HepG2 (cell line): ENCODE data around the gene GALR2. TPM values are rescaled to one million over a fixed set of nuclear protein-coding genes. Genes with fewer than 3 reads are reported as not detected.

ENCODE experiments used
- AHR ChIP-seq: IDR thresholded peaks from 2 replicates; pipeline ENCODE4 v1.6.1; 2018; ENCODE audit warnings: missing genetic modification reagents, missing compliant biosample characterization
- ELF1 ChIP-seq: sonication (generic); formaldehyde crosslinking; IDR thresholded peaks from 2 replicates; pipeline ENCODE4 v1.4.0; 2020; ENCODE audit warnings: missing genetic modification reagents
- ETV6 ChIP-seq: sonication (generic); formaldehyde crosslinking; conservative IDR thresholded peaks from 2 replicates; pipeline ENCODE4 v1.4.0; 2020; ENCODE audit warnings: missing genetic modification reagents
- FOXA1 ChIP-seq, 2 experiments: fragments of 450-650 bp in 1 of 2; sonication (generic) in 1 of 2; formaldehyde crosslinking in 1 of 2; IDR thresholded peaks; 2 replicates each; pipeline versions ENCODE4 v1.4.0 to v1.6.1; 2016 to 2020; ENCODE audit warnings: missing genetic modification reagents in 1 of 2
- FOXK2 ChIP-seq: fragments of 450-650 bp; IDR thresholded peaks from 2 replicates; pipeline ENCODE4 v1.6.1; 2016
- JARID2 ChIP-seq: sonication (generic); formaldehyde crosslinking; IDR thresholded peaks from 2 replicates; pipeline ENCODE4 v1.8.1; 2023; ENCODE audit warnings: missing genetic modification reagents, inconsistent platforms; ENCODE audit not compliant: insufficient replicate concordance
- MBD4 ChIP-seq: IDR thresholded peaks from 2 replicates; pipeline ENCODE4 v1.6.1; 2012; ENCODE audit warnings: low read length, inconsistent platforms, borderline replicate concordance
- SOX6 ChIP-seq, 2 experiments: fragments of 450-650 bp in 1 of 2; sonication (generic) in 1 of 2; formaldehyde crosslinking in 1 of 2; IDR thresholded peaks; 2 replicates each; pipeline versions ENCODE4 v1.4.0 to v1.6.1; 2017 to 2020; ENCODE audit warnings: antibody characterized with exemption in 1 of 2, mild to moderate bottlenecking in 1 of 2, missing genetic modification reagents in 1 of 2
- SRSF1 ChIP-seq: fragments of 200-400 bp; formaldehyde crosslinking; optimal IDR thresholded peaks from 2 replicates; pipeline ENCODE3; 2017; ENCODE audit warnings: mild to moderate bottlenecking, low read depth, low read length, moderate library complexity
- SRY ChIP-seq: sonication (generic); formaldehyde crosslinking; IDR thresholded peaks from 2 replicates; pipeline ENCODE4 v1.8.0; 2022; ENCODE audit warnings: mild to moderate bottlenecking, missing genetic modification reagents
- TBX2 ChIP-seq: sonication (generic); formaldehyde crosslinking; IDR thresholded peaks from 2 replicates; pipeline ENCODE4 v1.5.0; 2020; ENCODE audit warnings: missing genetic modification reagents, mild to moderate bottlenecking, borderline replicate concordance
- TOE1 ChIP-seq: sonication (generic); formaldehyde crosslinking; IDR thresholded peaks from 2 replicates; pipeline ENCODE4 v1.4.0; 2020; ENCODE audit warnings: mild to moderate bottlenecking, missing genetic modification reagents
- WIZ ChIP-seq: sonication (generic); formaldehyde crosslinking; IDR thresholded peaks from 2 replicates; pipeline ENCODE4 v1.5.1; 2020; ENCODE audit warnings: mild to moderate bottlenecking, missing genetic modification reagents
- ZHX1 ChIP-seq: sonication (generic); formaldehyde crosslinking; IDR thresholded peaks from 2 replicates; pipeline ENCODE4 v1.8.1; 2022; ENCODE audit warnings: low read depth, mild to moderate bottlenecking, missing genetic modification reagents
- ZNF337 ChIP-seq: sonication (generic); formaldehyde crosslinking; IDR thresholded peaks from 2 replicates; pipeline ENCODE4 v1.5.1; 2020; ENCODE audit warnings: missing genetic modification reagents, low read depth, mild to moderate bottlenecking, borderline replicate concordance
- ZNF567 ChIP-seq: sonication (generic); formaldehyde crosslinking; IDR thresholded peaks from 2 replicates; pipeline ENCODE4 v1.8.1; 2023; ENCODE audit warnings: mild to moderate bottlenecking, missing genetic modification reagents, borderline replicate concordance
- ZNF747 ChIP-seq: sonication (generic); formaldehyde crosslinking; IDR thresholded peaks from 2 replicates; pipeline ENCODE4 v1.8.1; 2023; ENCODE audit warnings: missing genetic modification reagents, mild to moderate bottlenecking, borderline replicate concordance
- ZNF839 ChIP-seq: sonication (generic); formaldehyde crosslinking; IDR thresholded peaks from 2 replicates; pipeline ENCODE4 v1.4.0; 2020; ENCODE audit warnings: missing genetic modification reagents, mild to moderate bottlenecking, borderline replicate concordance
- polyA plus RNA-seq, 8 experiments: library from polyadenylated mRNA; depleted of rRNA in 3 of 8; stranded (reverse) in 7 of 8; unstranded in 1 of 8; fragments of >200 nt; fragmentation: Illumina TruSeq in 4 of 8; extraction: Trizol in 4 of 8; gene quantifications; 2 replicates each; pipeline versions ENCODE4 v1.2.1 to v1.2.3, GENCODE V29; 2011 to 2016; ENCODE audit warnings: low read depth in 4 of 8, missing spikeins in 1 of 8, mixed read lengths in 1 of 8; ENCODE audit not compliant: insufficient read depth in 1 of 8
- total RNA-seq, 5 experiments: library from RNA; depleted of rRNA; stranded (reverse); fragments of >200 nt; fragmentation: Illumina TruSeq; extraction: Trizol; gene quantifications; 2 replicates each; pipeline ENCODE4 v1.2.3, GENCODE V29; 2016; ENCODE audit warnings: low read depth in 1 of 5
- TF ChIP-seq, protein P1 (sequence below): sonication (generic); formaldehyde crosslinking; IDR thresholded peaks from 2 replicates; pipeline ENCODE4 v1.4.0; 2020; ENCODE audit warnings: mild to moderate bottlenecking, low read depth, missing genetic modification reagents
- TF ChIP-seq, protein P2 (sequence below): sonication (generic); formaldehyde crosslinking; IDR thresholded peaks from 2 replicates; pipeline ENCODE4 v1.5.0; 2020; ENCODE audit warnings: mild to moderate bottlenecking, missing genetic modification reagents
- TF ChIP-seq, protein P3 (sequence below): IDR thresholded peaks from 2 replicates; pipeline ENCODE4 v1.6.1; 2016; ENCODE audit warnings: control low read depth
- TF ChIP-seq, protein P4 (sequence below): IDR thresholded peaks from 2 replicates; pipeline ENCODE4 v1.6.1; 2016; ENCODE audit warnings: missing compliant biosample characterization, missing genetic modification reagents, borderline replicate concordance

The GALR2 gene
- total and polyA plus RNA-seq, 2 of the 13 experiments (the other 11 are each of a cell fraction or from before 2014, with no cell fraction given), result 0.48 to 0.58 TPM

GRCh38 chr17:76072148-76072858 is 2.3 kb upstream of the GALR2 start, which contains the start of gene SRP68 (continued):
- no peak for TF ChIP-seq JARID2 (CRISPR knock-in tag)
- TF ChIP-seq ZNF747, result peak; percentile 93; the same call in 1 of the 2 replicates
- peak; percentile 84; the same call in 1 of the 2 replicates for TF ChIP-seq ZNF337 (CRISPR knock-in tag)
- peak; percentile 92 for TF ChIP-seq SRY (CRISPR knock-in tag)
- TF ChIP-seq FOXK2, result no peak
- TF ChIP-seq ZNF567 (CRISPR knock-in tag), result peak; percentile 46; the same call in 1 of the 2 replicates
- no peak; the same call in 1 of the 2 replicates for TF ChIP-seq WIZ (CRISPR knock-in tag)
- TF ChIP-seq, protein P1, sequence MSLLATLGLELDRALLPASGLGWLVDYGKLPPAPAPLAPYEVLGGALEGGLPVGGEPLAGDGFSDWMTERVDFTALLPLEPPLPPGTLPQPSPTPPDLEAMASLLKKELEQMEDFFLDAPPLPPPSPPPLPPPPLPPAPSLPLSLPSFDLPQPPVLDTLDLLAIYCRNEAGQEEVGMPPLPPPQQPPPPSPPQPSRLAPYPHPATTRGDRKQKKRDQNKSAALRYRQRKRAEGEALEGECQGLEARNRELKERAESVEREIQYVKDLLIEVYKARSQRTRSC (CRISPR knock-in tag), result no peak
- TF ChIP-seq ETV6, result no peak; the same call in 1 of the 2 replicates
- TF ChIP-seq, protein P2, sequence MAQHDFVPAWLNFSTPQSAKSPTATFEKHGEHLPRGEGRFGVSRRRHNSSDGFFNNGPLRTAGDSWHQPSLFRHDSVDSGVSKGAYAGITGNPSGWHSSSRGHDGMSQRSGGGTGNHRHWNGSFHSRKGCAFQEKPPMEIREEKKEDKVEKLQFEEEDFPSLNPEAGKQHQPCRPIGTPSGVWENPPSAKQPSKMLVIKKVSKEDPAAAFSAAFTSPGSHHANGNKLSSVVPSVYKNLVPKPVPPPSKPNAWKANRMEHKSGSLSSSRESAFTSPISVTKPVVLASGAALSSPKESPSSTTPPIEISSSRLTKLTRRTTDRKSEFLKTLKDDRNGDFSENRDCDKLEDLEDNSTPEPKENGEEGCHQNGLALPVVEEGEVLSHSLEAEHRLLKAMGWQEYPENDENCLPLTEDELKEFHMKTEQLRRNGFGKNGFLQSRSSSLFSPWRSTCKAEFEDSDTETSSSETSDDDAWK (CRISPR knock-in tag), result no peak
- TF ChIP-seq, protein P3, sequence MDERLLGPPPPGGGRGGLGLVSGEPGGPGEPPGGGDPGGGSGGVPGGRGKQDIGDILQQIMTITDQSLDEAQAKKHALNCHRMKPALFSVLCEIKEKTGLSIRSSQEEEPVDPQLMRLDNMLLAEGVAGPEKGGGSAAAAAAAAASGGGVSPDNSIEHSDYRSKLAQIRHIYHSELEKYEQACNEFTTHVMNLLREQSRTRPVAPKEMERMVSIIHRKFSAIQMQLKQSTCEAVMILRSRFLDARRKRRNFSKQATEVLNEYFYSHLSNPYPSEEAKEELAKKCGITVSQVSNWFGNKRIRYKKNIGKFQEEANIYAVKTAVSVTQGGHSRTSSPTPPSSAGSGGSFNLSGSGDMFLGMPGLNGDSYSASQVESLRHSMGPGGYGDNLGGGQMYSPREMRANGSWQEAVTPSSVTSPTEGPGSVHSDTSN (CRISPR knock-in tag), result no peak
- TF ChIP-seq TOE1, result 0 out of 2 replicates have a peak, but pooled peaks have one; percentile 20
- TF ChIP-seq ELF1 (CRISPR knock-in tag), result peak; percentile 68; the same call in 1 of the 2 replicates
- no peak for TF ChIP-seq MBD4
- peak; percentile 95 for TF ChIP-seq ZHX1 (CRISPR knock-in tag)
- TF ChIP-seq AHR, result 0 out of 2 replicates have a peak, but pooled peaks have one; percentile 72
- TF ChIP-seq, protein P4, sequence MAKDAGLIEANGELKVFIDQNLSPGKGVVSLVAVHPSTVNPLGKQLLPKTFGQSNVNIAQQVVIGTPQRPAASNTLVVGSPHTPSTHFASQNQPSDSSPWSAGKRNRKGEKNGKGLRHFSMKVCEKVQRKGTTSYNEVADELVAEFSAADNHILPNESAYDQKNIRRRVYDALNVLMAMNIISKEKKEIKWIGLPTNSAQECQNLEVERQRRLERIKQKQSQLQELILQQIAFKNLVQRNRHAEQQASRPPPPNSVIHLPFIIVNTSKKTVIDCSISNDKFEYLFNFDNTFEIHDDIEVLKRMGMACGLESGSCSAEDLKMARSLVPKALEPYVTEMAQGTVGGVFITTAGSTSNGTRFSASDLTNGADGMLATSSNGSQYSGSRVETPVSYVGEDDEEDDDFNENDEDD, result peak; percentile 95
- TF ChIP-seq ZNF839, result no peak
- no peak for TF ChIP-seq SRSF1
- TF ChIP-seq FOXA1 (IDR thresholded peaks at IDR 0.05), result no peak
- no peak for TF ChIP-seq FOXA1 (CRISPR knock-in tag; IDR thresholded peaks at IDR 0.05)
- TF ChIP-seq TBX2 (CRISPR knock-in tag), result peak; percentile 90
- no peak for TF ChIP-seq SOX6 (IDR thresholded peaks at IDR 0.05)
- peak; percentile 70 for TF ChIP-seq SOX6 (CRISPR knock-in tag; IDR thresholded peaks at IDR 0.05)
